Endothelial cell of umbilical vein (primary cell): Measurements from ENCODE around the gene TCHP. TPM values are rescaled to one million over a fixed set of nuclear protein-coding genes. Genes with fewer than 3 reads are reported as not detected.

Experiments used
- BruUV-seq: library from RNA; stranded (reverse); fragments of 400-500 nt; replicated peaks from 2 replicates; lab custom pipeline; 2021; lab: Mats Ljungman, UMichigan
- CTCF ChIA-PET: fragments of 300-600, 350-600 bp; sonication (Branson Sonifier 250); formaldehyde crosslinking; loops from one replicate; lab custom pipeline; 2021; ENCODE audit warnings: antibody characterized with exemption, inconsistent platforms; lab: Charles Lee
- POLR2A ChIA-PET: fragments of 300-600, 350-600 bp; sonication (Branson Sonifier 250); formaldehyde crosslinking; loops from one replicate; lab custom pipeline; 2021; ENCODE audit warnings: antibody characterized with exemption, inconsistent platforms; lab: Charles Lee
- DNase-seq: peaks from one replicate; pipeline ENCODE4 v3.0.0-alpha.2; 2011; ENCODE audit warnings: low read depth, low spot score
- FAIRE-seq: peaks from 2 replicates; lab custom pipeline; 2011; peaks lifted over from hg19 to GRCh38; lab: Jason Lieb, UNC
- H2AFZ ChIP-seq: 2 replicates; pipeline ENCODE4 v1.6.0; 2012; ENCODE audit warnings: low read depth, low read length, control low read depth, inconsistent platforms
- H3K27ac ChIP-seq: 2 replicates; pipeline ENCODE4 v1.5.1; 2011; ENCODE audit warnings: low read depth, mild to moderate bottlenecking, control low read depth, low read length, moderate library complexity; ENCODE audit not compliant: insufficient read depth
- H3K27me3 ChIP-seq, 2 experiments: 2 replicates each; pipeline versions ENCODE4 v1.6.0 to v1.6.1; 2011; ENCODE audit warnings: low read length in 2 of 2, mixed read lengths in 1 of 2; ENCODE audit not compliant: control insufficient read depth in 2 of 2, insufficient read depth in 2 of 2
- H3K36me3 ChIP-seq, 2 experiments: 2 replicates in 1 of 2; 3 replicates in 1 of 2; pipeline ENCODE4 v1.5.1; 2011; ENCODE audit warnings: low read length in 2 of 2, mild to moderate bottlenecking in 1 of 2, moderate library complexity in 1 of 2; ENCODE audit not compliant: control insufficient read depth in 2 of 2, insufficient read depth in 2 of 2; ENCODE audit errors: extremely low read depth in 1 of 2
- H3K4me1 ChIP-seq: 3 replicates; pipeline ENCODE4 v1.5.1; 2011; ENCODE audit warnings: mild to moderate bottlenecking, low read length; ENCODE audit not compliant: control insufficient read depth, insufficient read depth; ENCODE audit errors: extremely low read depth
- H3K4me2 ChIP-seq: 2 replicates; pipeline ENCODE4 v1.6.1; 2011; ENCODE audit warnings: low read length, control low read depth, mixed read lengths; ENCODE audit not compliant: insufficient read depth
- H3K4me3 ChIP-seq, 3 experiments: fragments of 200-600 bp in 1 of 3; sonication (generic), shearing (Covaris generic) in 1 of 3; replicated peaks in 1 of 3; 2 replicates each; pipeline ENCODE4 v1.5.1; 2011 to 2016; ENCODE audit warnings: control low read depth in 3 of 3, low read length in 3 of 3, mild to moderate bottlenecking in 2 of 3, inconsistent platforms in 1 of 3, low read depth in 1 of 3, moderate library complexity in 1 of 3; ENCODE audit not compliant: insufficient read depth in 1 of 3
- H3K79me2 ChIP-seq: 2 replicates; pipeline ENCODE4 v1.6.0; 2012; ENCODE audit warnings: low read length, inconsistent platforms; ENCODE audit not compliant: control insufficient read depth, insufficient read depth
- H3K9ac ChIP-seq: replicated peaks from 2 replicates; pipeline ENCODE3; 2011; ENCODE audit warnings: low read length, control low read depth; ENCODE audit not compliant: insufficient read depth; ENCODE audit errors: extremely low read depth
- H3K9me1 ChIP-seq: replicated peaks from 3 replicates; pipeline ENCODE4 v1.6.0; 2011; ENCODE audit warnings: mild to moderate bottlenecking, low read length; ENCODE audit not compliant: control insufficient read depth, insufficient read depth; ENCODE audit errors: extremely low read depth
- H3K9me3 ChIP-seq: replicated peaks from 2 replicates; pipeline ENCODE4 v1.5.1; 2012; ENCODE audit warnings: low read length, inconsistent platforms; ENCODE audit not compliant: control insufficient read depth, insufficient read depth
- H4K20me1 ChIP-seq: replicated peaks from 2 replicates; pipeline ENCODE3; 2011; ENCODE audit warnings: mild to moderate bottlenecking, low read length; ENCODE audit not compliant: control insufficient read depth, insufficient read depth; ENCODE audit errors: extremely low read depth
- FOS ChIP-seq: IDR thresholded peaks from 2 replicates; pipeline ENCODE4 v1.6.1; 2011; ENCODE audit warnings: mild to moderate bottlenecking, low read length, moderate library complexity, borderline replicate concordance; ENCODE audit not compliant: insufficient read depth
- GATA2 ChIP-seq: IDR thresholded peaks from 2 replicates; pipeline ENCODE4 v1.7.0; 2011; ENCODE audit warnings: low read depth, mild to moderate bottlenecking, moderate library complexity, mixed read lengths, low read length; ENCODE audit not compliant: insufficient read length, insufficient read depth
- dilution Hi-C: fragments of 300-500 bp; cut with MboI; formaldehyde crosslinking; loops from one replicate; pipeline ENCODE4 v1.15.0; 2019; ENCODE audit warnings: low sequenced_read_pairs; ENCODE audit not compliant: extremely low pct_ligation_motif_present
- intact Hi-C: fragments of 100-400 bp; cut with micrococcal nuclease; formaldehyde crosslinking; loops from one replicate; pipeline ENCODE4 v1.10.0; 2022
- polyA plus RNA-seq, 4 experiments: library from polyadenylated mRNA; depleted of rRNA in 3 of 4; stranded (reverse) in 3 of 4; unstranded in 1 of 4; fragments of >200 nt; gene quantifications; 2 replicates each; pipeline versions ENCODE4 v1.2.1 to v1.2.3, GENCODE V29; 2011 to 2012; ENCODE audit warnings: missing spikeins in 1 of 4
- total RNA-seq: library from RNA; stranded (reverse); gene quantifications from 2 replicates; pipeline ENCODE4 v1.2.3, GENCODE V29; 2021
- TF ChIP-seq, protein P1 (sequence below): IDR thresholded peaks from 2 replicates; pipeline ENCODE4 v1.6.1; 2011; ENCODE audit not compliant: insufficient read depth, insufficient read length
- TF ChIP-seq, protein P2 (sequence below), 2 donors: IDR thresholded peaks; 1 replicate in 1 of 2; 2 replicates in 1 of 2; pipeline ENCODE4 v1.5.1; 2011; ENCODE audit warnings: low read length in 2 of 2, mild to moderate bottlenecking in 2 of 2, moderate library complexity in 2 of 2, control low read depth in 1 of 2, inconsistent platforms in 1 of 2, low read depth in 1 of 2; ENCODE audit not compliant: insufficient read depth in 1 of 2; ENCODE audit errors: extremely low read depth in 1 of 2

TCHP gene
- total and polyA plus RNA-seq, 2 donors (not counting 3 experiments of a cell fraction or from before 2014, with no cell fraction given) = 12.9 to 24.3 TPM

DNA sequence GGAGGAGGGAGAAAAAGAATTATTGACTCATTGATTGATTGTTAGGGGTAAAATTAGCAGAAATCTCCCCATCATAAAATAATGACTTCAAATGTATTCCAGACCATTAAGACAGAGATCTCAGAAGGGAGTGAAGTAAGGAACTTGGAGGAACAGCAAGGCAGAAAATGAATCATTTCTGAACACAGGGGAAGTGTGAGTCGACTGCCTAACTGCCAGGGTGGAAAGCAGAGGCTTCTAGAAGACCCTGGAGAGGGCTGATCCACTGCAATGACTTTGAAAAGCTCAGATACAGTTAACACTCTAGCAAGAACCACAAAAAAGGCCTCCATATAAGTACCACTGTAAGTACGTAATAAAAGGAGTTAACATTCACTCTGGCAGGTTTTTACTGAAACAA lies 29.4 kb upstream of the TCHP start:
- BruUV-seq = no TSS peak
- no peaks in the 10 kb centered on the region for H3K9me1 ChIP-seq
- intact Hi-C loops = no loop called here
- H3K9me3 ChIP-seq = no peaks in the 10 kb centered on the region
- dilution Hi-C loops = no loop called here
- H3K9ac ChIP-seq = no peak overlapping the region
- DNase-seq (peak; percentile 22), FAIRE-seq (peak; percentile 82)
- H4K20me1 ChIP-seq = no peaks in the 10 kb centered on the region
- H3K4me3 ChIP-seq = no peak overlapping the region
- H3K27me3 ChIP-seq = no peaks in the 10 kb centered on the region
- peaks cover 2 to 3% of the 10 kb centered on the region in 2 experiments for H3K36me3 ChIP-seq
- H3K79me2 ChIP-seq = peaks cover 13% of the 10 kb centered on the region
- ChIA-PET CTCF (interaction anchor here (0.5 to 1.1 kb wide), 3 partner anchors 11 to 21 kb away, joined by 3 to 6 read pairs (median 3); no protein-coding TSS in a partner anchor), POLR2A (no interaction called here)
- peak overlapping the region; percentile 5 for H3K27ac ChIP-seq
- H2AFZ ChIP-seq = no peak overlapping the region
- H3K4me2 ChIP-seq = no peak overlapping the region
- peaks cover 12% of the 10 kb centered on the region for H3K4me1 ChIP-seq
- TF ChIP-seq GATA2 (no peak), FOS (peak; percentile 41)
- TF ChIP-seq, protein P1, sequence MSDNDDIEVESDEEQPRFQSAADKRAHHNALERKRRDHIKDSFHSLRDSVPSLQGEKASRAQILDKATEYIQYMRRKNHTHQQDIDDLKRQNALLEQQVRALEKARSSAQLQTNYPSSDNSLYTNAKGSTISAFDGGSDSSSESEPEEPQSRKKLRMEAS = no peak
- TF ChIP-seq, protein P2, sequence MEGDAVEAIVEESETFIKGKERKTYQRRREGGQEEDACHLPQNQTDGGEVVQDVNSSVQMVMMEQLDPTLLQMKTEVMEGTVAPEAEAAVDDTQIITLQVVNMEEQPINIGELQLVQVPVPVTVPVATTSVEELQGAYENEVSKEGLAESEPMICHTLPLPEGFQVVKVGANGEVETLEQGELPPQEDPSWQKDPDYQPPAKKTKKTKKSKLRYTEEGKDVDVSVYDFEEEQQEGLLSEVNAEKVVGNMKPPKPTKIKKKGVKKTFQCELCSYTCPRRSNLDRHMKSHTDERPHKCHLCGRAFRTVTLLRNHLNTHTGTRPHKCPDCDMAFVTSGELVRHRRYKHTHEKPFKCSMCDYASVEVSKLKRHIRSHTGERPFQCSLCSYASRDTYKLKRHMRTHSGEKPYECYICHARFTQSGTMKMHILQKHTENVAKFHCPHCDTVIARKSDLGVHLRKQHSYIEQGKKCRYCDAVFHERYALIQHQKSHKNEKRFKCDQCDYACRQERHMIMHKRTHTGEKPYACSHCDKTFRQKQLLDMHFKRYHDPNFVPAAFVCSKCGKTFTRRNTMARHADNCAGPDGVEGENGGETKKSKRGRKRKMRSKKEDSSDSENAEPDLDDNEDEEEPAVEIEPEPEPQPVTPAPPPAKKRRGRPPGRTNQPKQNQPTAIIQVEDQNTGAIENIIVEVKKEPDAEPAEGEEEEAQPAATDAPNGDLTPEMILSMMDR (IDR thresholded peaks at IDR 0.05; ENCODE audit: extremely low read depth in 1 of 2, insufficient read depth in 1 of 2, low read depth in 1 of 2, low read length in 2 of 2) = no peak
